HepG2 (cell line): ENCODE data around the gene PLCG2. TPM values are rescaled to one million over a fixed set of nuclear protein-coding genes. Genes with fewer than 3 reads are reported as not detected.
A peak's percentile ranks its signal among the peaks of the same experiment; 100 is the strongest.

ENCODE experiments used
- AGO2 ChIP-seq: fragments of 200-400 bp; formaldehyde crosslinking; optimal IDR thresholded peaks from 2 replicates; pipeline ENCODE3; 2017; ENCODE audit warnings: mild to moderate bottlenecking, low read depth, low read length, moderate library complexity
- ATRX ChIP-seq: sonication (generic); formaldehyde crosslinking; IDR thresholded peaks from 2 replicates; pipeline ENCODE4 v1.4.0; 2020; ENCODE audit warnings: missing genetic modification reagents, borderline replicate concordance
- E2F1 ChIP-seq: sonication (generic); formaldehyde crosslinking; IDR thresholded peaks from 2 replicates; pipeline ENCODE4 v1.5.0; 2020; ENCODE audit warnings: missing genetic modification reagents
- E2F2 ChIP-seq: sonication (generic); formaldehyde crosslinking; IDR thresholded peaks from 2 replicates; pipeline ENCODE4 v1.4.0; 2020; ENCODE audit warnings: missing genetic modification reagents, borderline replicate concordance
- KAT7 ChIP-seq: IDR thresholded peaks from 2 replicates; pipeline ENCODE4 v1.6.1; 2018; ENCODE audit warnings: borderline replicate concordance, missing compliant biosample characterization
- PHF21A ChIP-seq: sonication (generic); formaldehyde crosslinking; IDR thresholded peaks from 2 replicates; pipeline ENCODE4 v1.5.0; 2020; ENCODE audit warnings: mild to moderate bottlenecking, missing genetic modification reagents
- POLR2A ChIP-seq, 2 experiments: IDR thresholded peaks; 2 replicates each; pipeline ENCODE4 v1.6.1; 2011; ENCODE audit warnings: low read depth in 2 of 2, low read length in 2 of 2, mild to moderate bottlenecking in 1 of 2, moderate library complexity in 1 of 2; ENCODE audit not compliant: insufficient read depth in 1 of 2
- REXO4 ChIP-seq: sonication (generic); formaldehyde crosslinking; IDR thresholded peaks from 2 replicates; pipeline ENCODE4 v1.8.0; 2022; ENCODE audit warnings: missing genetic modification reagents, mild to moderate bottlenecking, borderline replicate concordance
- ZBTB10 ChIP-seq: sonication (generic); formaldehyde crosslinking; IDR thresholded peaks from 2 replicates; pipeline ENCODE4 v1.4.0; 2020; ENCODE audit warnings: missing genetic modification reagents, borderline replicate concordance
- ZBTB21 ChIP-seq: sonication (generic); formaldehyde crosslinking; IDR thresholded peaks from 2 replicates; pipeline ENCODE4 v1.4.0; 2020; ENCODE audit warnings: missing genetic modification reagents
- ZNF292 ChIP-seq: sonication (generic); formaldehyde crosslinking; IDR thresholded peaks from 2 replicates; pipeline ENCODE4 v1.8.1; 2022; ENCODE audit warnings: mild to moderate bottlenecking, low read depth, missing genetic modification reagents, borderline replicate concordance
- ZNF296 ChIP-seq: sonication (generic); formaldehyde crosslinking; conservative IDR thresholded peaks from 2 replicates; pipeline ENCODE4 v1.5.0; 2020; ENCODE audit warnings: mild to moderate bottlenecking, missing genetic modification reagents
- ZNF318 ChIP-seq: sonication (generic); formaldehyde crosslinking; IDR thresholded peaks from 2 replicates; pipeline ENCODE4 v1.4.0; 2020; ENCODE audit warnings: mild to moderate bottlenecking, missing genetic modification reagents
- ZSCAN9 ChIP-seq: IDR thresholded peaks from 2 replicates; pipeline ENCODE4 v1.6.1; 2016; ENCODE audit warnings: borderline replicate concordance
- polyA plus RNA-seq, 8 experiments: library from polyadenylated mRNA; depleted of rRNA in 3 of 8; stranded (reverse) in 7 of 8; unstranded in 1 of 8; fragments of >200 nt; fragmentation: Illumina TruSeq in 4 of 8; extraction: Trizol in 4 of 8; gene quantifications; 2 replicates each; pipeline versions ENCODE4 v1.2.1 to v1.2.3, GENCODE V29; 2011 to 2016; ENCODE audit warnings: low read depth in 4 of 8, missing spikeins in 1 of 8, mixed read lengths in 1 of 8; ENCODE audit not compliant: insufficient read depth in 1 of 8
- total RNA-seq, 5 experiments: library from RNA; depleted of rRNA; stranded (reverse); fragments of >200 nt; fragmentation: Illumina TruSeq; extraction: Trizol; gene quantifications; 2 replicates each; pipeline ENCODE4 v1.2.3, GENCODE V29; 2016; ENCODE audit warnings: low read depth in 1 of 5

The PLCG2 gene
- total and polyA plus RNA-seq, 2 of the 13 experiments (the other 11 are each of a cell fraction or from before 2014, with no cell fraction given): 0.13 to 0.18 TPM

GRCh38 chr16:81730090-81731051, 48.7 kb upstream of the PLCG2 start (continued):
- TF ChIP-seq ZBTB21 (CRISPR knock-in tag) (peak; percentile 33; the same call in 1 of the 2 replicates), POLR2A (IDR thresholded peaks at IDR 0.05; ENCODE audit: insufficient read depth in 1 of 2, low read depth in 2 of 2, low read length in 2 of 2) (no peak), AGO2 (no peak), E2F2 (CRISPR knock-in tag) (peak; percentile 68; the same call in 1 of the 2 replicates), ZNF296 (CRISPR knock-in tag) (no peak), REXO4 (CRISPR knock-in tag) (no peak), E2F1 (CRISPR knock-in tag) (no peak), ZNF292 (0 out of 2 replicates have a peak, but pooled peaks have one; percentile 43), PHF21A (CRISPR knock-in tag) (no peak), ZBTB10 (CRISPR knock-in tag) (no peak), ZSCAN9 (0 out of 2 replicates have a peak, but pooled peaks have one; percentile 48), ZNF318 (CRISPR knock-in tag) (no peak), KAT7 (CRISPR knock-in tag) (no peak), ATRX (no peak)
